PC-9 (cell line): Measurements from ENCODE around the gene ZNF407. TPM values are rescaled to one million over a fixed set of nuclear protein-coding genes. Genes with fewer than 3 reads are reported as not detected.

Experiments
- BruUV-seq: library from RNA; stranded (reverse); fragments of 400-500 nt; replicated peaks from 2 replicates; lab custom pipeline; 2021; lab: Mats Ljungman, UMichigan
- CTCF ChIA-PET: fragments of 300-600 bp; sonication (Branson Sonifier 250); formaldehyde crosslinking; loops from one replicate; lab custom pipeline; 2022; ENCODE audit warnings: antibody characterized with exemption; lab: Charles Lee
- POLR2A ChIA-PET: fragments of 300-600 bp; sonication (Branson Sonifier 250); formaldehyde crosslinking; loops from one replicate; lab custom pipeline; 2022; ENCODE audit warnings: antibody characterized with exemption; ENCODE audit not compliant: unreplicated experiment; lab: Charles Lee
- DNase-seq, 2 experiments: peaks; one replicate each; pipeline versions ENCODE4 v3.0.0 to v3.0.0-alpha.2; 2015 to 2022; ENCODE audit warnings: mixed read lengths in 1 of 2
- H2AFZ ChIP-seq: fragments of 200-600 bp; sonication (generic); 2 replicates; pipeline ENCODE4 v1.8.1; 2017; ENCODE audit warnings: antibody characterized with exemption
- H3F3A ChIP-seq: fragments of 200-600 bp; sonication (generic); 2 replicates; pipeline ENCODE4 v1.8.1; 2017; ENCODE audit warnings: antibody characterized with exemption, mild to moderate bottlenecking, low read depth; ENCODE audit not compliant: insufficient read depth
- H3K27ac ChIP-seq: fragments of 200-600 bp; sonication (generic); 2 replicates; pipeline ENCODE4 v1.6.1; 2016; ENCODE audit warnings: mixed run types
- H3K27me3 ChIP-seq: fragments of 200-600 bp; sonication (generic); 2 replicates; pipeline ENCODE4 v1.6.1; 2016; ENCODE audit warnings: low read depth, mixed run types; ENCODE audit not compliant: insufficient read depth
- H3K36me3 ChIP-seq: fragments of 200-600 bp; sonication (generic); 2 replicates; pipeline ENCODE4 v1.6.1; 2016; ENCODE audit warnings: low read depth, mixed run types
- H3K4me1 ChIP-seq: fragments of 200-600 bp; sonication (generic); replicated peaks from 2 replicates; pipeline ENCODE4 v1.6.1; 2016; ENCODE audit warnings: mixed run types; ENCODE audit not compliant: insufficient read depth
- H3K4me2 ChIP-seq: fragments of 200-600 bp; sonication (generic); 2 replicates; pipeline ENCODE4 v1.6.1; 2017; ENCODE audit warnings: mixed run types
- H3K4me3 ChIP-seq: fragments of 200-600 bp; sonication (generic); 2 replicates; pipeline ENCODE4 v1.6.1; 2016; ENCODE audit warnings: mixed run types
- H3K79me2 ChIP-seq: fragments of 200-600 bp; sonication (generic); 2 replicates; pipeline ENCODE4 v1.6.1; 2017; ENCODE audit warnings: low read depth, mixed run types
- H3K9me2 ChIP-seq: fragments of 200-600 bp; sonication (generic); 2 replicates; pipeline ENCODE4 v1.8.1; 2017; ENCODE audit warnings: mild to moderate bottlenecking; ENCODE audit not compliant: insufficient read depth
- H3K9me3 ChIP-seq: fragments of 200-600 bp; sonication (generic); 2 replicates; pipeline ENCODE4 v1.8.1; 2016; ENCODE audit warnings: low read depth; ENCODE audit not compliant: insufficient read depth
- H4K20me1 ChIP-seq: fragments of 200-600 bp; sonication (generic); 2 replicates; pipeline ENCODE4 v1.8.1; 2017; ENCODE audit not compliant: insufficient read depth
- CTCF ChIP-seq: fragments of 200-600 bp; sonication (generic); conservative IDR thresholded peaks from 2 replicates; pipeline ENCODE4 v1.6.1; 2017; ENCODE audit warnings: mixed run types, antibody characterized with exemption, mild to moderate bottlenecking, moderate library complexity
- EZH2 ChIP-seq: fragments of 200-600 bp; sonication (generic); IDR thresholded peaks from 2 replicates; pipeline ENCODE4 v1.8.0; 2017; ENCODE audit warnings: antibody characterized with exemption, low read depth
- intact Hi-C: fragments of 100-400 bp; cut with micrococcal nuclease; formaldehyde crosslinking; loops from one replicate; pipeline ENCODE4 v1.10.0; 2022; ENCODE audit not compliant: unreplicated experiment
- total RNA-seq: library from RNA; stranded (reverse); gene quantifications from 2 replicates; pipeline ENCODE4 v1.2.3, GENCODE V29; 2021

ZNF407 gene
- total RNA-seq, 1 experiment from 2014 or later: 13.4 TPM

GRCh38 chr18:74573053-74573452, 24.6 kb upstream of the ZNF407 start:
- intact Hi-C loops: no loop called here
- H3K27ac ChIP-seq: no peak overlapping the region
- no peaks in the 10 kb centered on the region; the same call in 1 of the 2 replicates for H3K9me3 ChIP-seq
- peaks cover 91% of the 10 kb centered on the region for H3K27me3 ChIP-seq
- no peaks in the 10 kb centered on the region for H3F3A ChIP-seq
- no peak for TF ChIP-seq CTCF
- no peak for TF ChIP-seq EZH2
- no peaks in the 10 kb centered on the region for H3K9me2 ChIP-seq
- POLR2A ChIA-PET: no interaction called here
- H3K4me1 ChIP-seq: no peaks in the 10 kb centered on the region
- BruUV-seq: no TSS peak
- no peak for DNase-seq
- no peak overlapping the region for H3K4me3 ChIP-seq
- H4K20me1 ChIP-seq: no peaks in the 10 kb centered on the region
- H3K4me2 ChIP-seq: no peak overlapping the region
- CTCF ChIA-PET: interaction anchor here (0.7 kb wide), 1 partner anchor 217 kb away, joined by 5 read pairs; no protein-coding TSS in a partner anchor
- H3K79me2 ChIP-seq: no peaks in the 10 kb centered on the region
- no peaks in the 10 kb centered on the region for H3K36me3 ChIP-seq
- H2AFZ ChIP-seq: no peak overlapping the region

GRCh38 chr18:74574916-74575315, 22.8 kb upstream of the ZNF407 start:
- intact Hi-C loops: no loop called here
- Histone ChIP-seq H3K27me3 (peaks cover 90% of the 10 kb centered on the region), H4K20me1 (no peaks in the 10 kb centered on the region), H3K27ac (no peak overlapping the region), H3K36me3 (no peaks in the 10 kb centered on the region), H3K9me3 (no peaks in the 10 kb centered on the region; the same call in 1 of the 2 replicates), H3K79me2 (no peaks in the 10 kb centered on the region), H3K9me2 (no peaks in the 10 kb centered on the region), H3F3A (no peaks in the 10 kb centered on the region), H3K4me1 (no peaks in the 10 kb centered on the region), H3K4me2 (no peak overlapping the region), H3K4me3 (no peak overlapping the region), H2AFZ (no peak overlapping the region)
- BruUV-seq: no TSS peak
- no peak for TF ChIP-seq CTCF
- TF ChIP-seq EZH2: no peak
- ChIA-PET POLR2A (no interaction called here), CTCF (no interaction called here)
- no peak for DNase-seq

GRCh38 chr18:74577019-74577418, 20.7 kb upstream of the ZNF407 start:
- H3K27ac ChIP-seq: no peak overlapping the region
- CTCF ChIA-PET: no interaction called here
- H3K4me1 ChIP-seq: no peaks in the 10 kb centered on the region
- no peaks in the 10 kb centered on the region for H3F3A ChIP-seq
- no peak overlapping the region for H3K4me2 ChIP-seq
- H3K4me3 ChIP-seq: no peak overlapping the region
- no peaks in the 10 kb centered on the region for H3K9me3 ChIP-seq
- intact Hi-C loops: no loop called here
- no TSS peak for BruUV-seq
- no peak for DNase-seq
- no peaks in the 10 kb centered on the region for H3K79me2 ChIP-seq
- no peak for TF ChIP-seq CTCF
- no peak for TF ChIP-seq EZH2
- POLR2A ChIA-PET: no interaction called here
- H3K27me3 ChIP-seq: peaks cover 91% of the 10 kb centered on the region
- H3K36me3 ChIP-seq: no peaks in the 10 kb centered on the region
- H4K20me1 ChIP-seq: no peaks in the 10 kb centered on the region
- no peak overlapping the region for H2AFZ ChIP-seq
- no peaks in the 10 kb centered on the region for H3K9me2 ChIP-seq
